ENCODE results near the gene NUP188. TPM values are rescaled to one million over a fixed set of nuclear protein-coding genes. Genes with fewer than 3 reads are reported as not detected.
"Not testable (repeated sequence)": the region's sequence is repeated elsewhere in the genome, so short reads cannot be mapped to it uniquely, and the experiment has no call there.

The NUP188 gene
- total and polyA plus RNA-seq, 12 donors = 12.7 to 27.3 (median 19.9) TPM

DNA sequence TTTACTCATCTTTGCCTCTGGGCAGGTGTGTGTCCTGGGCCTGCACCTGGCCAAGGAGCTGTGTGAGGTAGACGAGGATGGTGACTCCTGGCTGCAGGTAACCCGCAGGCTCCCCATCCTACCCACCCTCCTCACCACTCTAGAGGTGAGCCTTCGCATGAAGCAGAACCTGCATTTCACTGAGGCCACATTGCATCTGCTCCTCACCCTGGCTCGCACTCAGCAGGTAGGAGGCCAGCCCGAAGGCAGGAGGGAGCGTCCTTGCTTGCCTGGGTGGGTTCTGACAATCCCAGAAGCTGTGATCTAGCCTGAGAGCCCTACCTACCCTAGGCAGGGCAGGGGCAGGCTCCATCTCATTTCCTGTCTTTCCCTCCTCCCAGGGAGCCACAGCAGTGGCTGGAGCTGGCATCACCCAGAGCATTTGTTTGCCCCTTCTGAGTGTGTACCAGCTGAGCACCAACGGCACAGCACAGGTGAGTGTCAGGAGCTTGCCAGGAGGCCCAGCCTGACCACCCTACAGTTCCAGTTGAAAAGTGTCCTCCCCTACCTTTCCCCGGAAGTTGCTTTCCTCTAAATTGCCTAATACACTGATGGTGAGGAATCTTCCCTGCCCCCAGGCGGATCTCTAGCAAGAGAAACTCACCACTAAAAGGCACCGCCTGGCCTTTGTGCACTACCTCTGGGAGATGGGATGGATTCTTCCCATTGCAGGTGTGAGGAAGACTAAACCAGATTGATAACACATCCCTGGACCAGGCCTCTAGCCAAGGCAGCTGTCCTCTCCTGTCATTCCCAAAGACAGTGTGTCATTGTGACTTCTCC lies 54.2 kb downstream of the NUP188 start:
- DNase-seq = no peak
- 96 to 97% methylated on average over 10 of the region's 10 CpGs for WGBS, 2 donors
- Histone ChIP-seq H3K4me3 (no peak overlapping the region), H3K36me3 (peaks cover 6 to 100% (median 75%) of the 10 kb centered on the region in 9 donors), H3K9me3 (no peaks in the 10 kb centered on the region), H3K4me1 (peaks cover 0 to 10% (median 5%) of the 10 kb centered on the region in 9 donors), H3K27me3 (no peaks in the 10 kb centered on the region), H3K27ac (no peak overlapping the region)
- TF ChIP-seq, protein P1, sequence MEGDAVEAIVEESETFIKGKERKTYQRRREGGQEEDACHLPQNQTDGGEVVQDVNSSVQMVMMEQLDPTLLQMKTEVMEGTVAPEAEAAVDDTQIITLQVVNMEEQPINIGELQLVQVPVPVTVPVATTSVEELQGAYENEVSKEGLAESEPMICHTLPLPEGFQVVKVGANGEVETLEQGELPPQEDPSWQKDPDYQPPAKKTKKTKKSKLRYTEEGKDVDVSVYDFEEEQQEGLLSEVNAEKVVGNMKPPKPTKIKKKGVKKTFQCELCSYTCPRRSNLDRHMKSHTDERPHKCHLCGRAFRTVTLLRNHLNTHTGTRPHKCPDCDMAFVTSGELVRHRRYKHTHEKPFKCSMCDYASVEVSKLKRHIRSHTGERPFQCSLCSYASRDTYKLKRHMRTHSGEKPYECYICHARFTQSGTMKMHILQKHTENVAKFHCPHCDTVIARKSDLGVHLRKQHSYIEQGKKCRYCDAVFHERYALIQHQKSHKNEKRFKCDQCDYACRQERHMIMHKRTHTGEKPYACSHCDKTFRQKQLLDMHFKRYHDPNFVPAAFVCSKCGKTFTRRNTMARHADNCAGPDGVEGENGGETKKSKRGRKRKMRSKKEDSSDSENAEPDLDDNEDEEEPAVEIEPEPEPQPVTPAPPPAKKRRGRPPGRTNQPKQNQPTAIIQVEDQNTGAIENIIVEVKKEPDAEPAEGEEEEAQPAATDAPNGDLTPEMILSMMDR (IDR thresholded peaks at IDR 0.05) = no peak
- intact Hi-C loops (cut with DNase I) = no loop called here
- no peak for ATAC-seq

- WGBS, 2 donors = 96 to 98% methylated on average over 9 of the region's 9 CpGs
- Histone ChIP-seq H3K27ac (no peak overlapping the region), H3K27me3 (no peaks in the 10 kb centered on the region), H3K4me1 (peaks cover 0 to 20% (median 15%) of the 10 kb centered on the region in 9 donors), H3K9me3 (no peaks in the 10 kb centered on the region), H3K36me3 (peaks cover 7 to 100% (median 62%) of the 10 kb centered on the region in 9 donors), H3K4me3 (no peak overlapping the region)
- intact Hi-C loops (cut with DNase I) = no loop called here
- ATAC-seq = no peak
- TF ChIP-seq, protein P1 (IDR thresholded peaks at IDR 0.05) = no peak
- no peak for DNase-seq
Measured at GRCh38 chr9:129002992-129003391, 55.5 kb downstream of the NUP188 start.

- ATAC-seq; intact Hi-C loops (cut with DNase I); DNase-seq; H3K4me3 ChIP-seq; H3K27ac ChIP-seq; H3K27me3 ChIP-seq; H3K9me3 ChIP-seq: not testable (repeated sequence)
- 95 to 96% methylated on average over 6 of the region's 6 CpGs for WGBS, 2 donors
- peaks cover 0 to 25% (median 15%) of the 10 kb centered on the region in 9 donors for H3K4me1 ChIP-seq
- peaks cover 3 to 100% (median 53%) of the 10 kb centered on the region in 9 donors for H3K36me3 ChIP-seq
Measured at GRCh38 chr9:129004173-129004572, 56.7 kb downstream of the NUP188 start.

DNA sequence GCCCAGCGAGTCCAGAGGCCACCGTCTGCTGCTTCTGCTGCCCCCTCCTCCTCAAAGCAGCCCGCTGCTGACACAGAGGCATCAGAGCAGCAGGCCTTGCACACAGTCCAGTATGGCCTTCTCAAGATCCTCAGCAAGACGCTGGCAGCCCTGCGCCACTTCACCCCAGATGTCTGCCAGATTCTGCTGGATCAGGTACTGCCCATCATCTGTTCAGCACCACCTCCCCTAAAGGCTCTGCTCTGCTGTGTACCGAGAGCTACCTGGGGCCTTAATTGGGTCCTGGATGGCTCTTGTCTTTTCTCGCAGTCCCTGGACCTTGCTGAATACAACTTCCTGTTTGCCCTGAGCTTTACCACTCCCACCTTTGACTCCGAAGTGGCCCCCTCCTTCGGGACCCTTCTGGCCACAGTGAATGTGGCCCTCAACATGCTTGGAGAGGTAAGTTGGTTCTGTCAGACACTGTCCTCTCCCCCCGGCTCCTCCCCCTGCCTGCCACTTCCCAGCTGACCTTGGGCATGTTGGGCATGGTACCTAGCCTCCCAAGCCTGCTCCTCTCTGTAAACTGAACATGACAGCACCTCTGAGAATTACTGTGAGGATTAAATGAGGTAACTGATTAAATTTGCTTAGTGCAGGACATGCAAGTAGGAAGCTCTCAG lies 58.0 kb downstream of the NUP188 start:
- WGBS, 2 donors = 86% methylated on average over 10 of the region's 10 CpGs
- no peak overlapping the region for H3K4me3 ChIP-seq
- TF ChIP-seq, protein P1 (IDR thresholded peaks at IDR 0.05) = no peak
- H3K9me3 ChIP-seq = no peaks in the 10 kb centered on the region
- ATAC-seq = no peak
- peaks cover 3 to 99% (median 43%) of the 10 kb centered on the region in 9 donors for H3K36me3 ChIP-seq
- intact Hi-C loops (cut with DNase I) = no loop called here
- peak overlapping the region in 2 of 10 donors; percentile 44 to 69 for H3K27ac ChIP-seq
- no peak for DNase-seq
- no peaks in the 10 kb centered on the region for H3K27me3 ChIP-seq
- H3K4me1 ChIP-seq = peaks cover 0 to 25% (median 15%) of the 10 kb centered on the region in 9 donors
